Progenitor cell of endocrine pancreas (in vitro differentiated cells): ENCODE measurements around the gene NARF. TPM values are rescaled to one million over a fixed set of nuclear protein-coding genes. Genes with fewer than 3 reads are reported as not detected.
A peak's percentile ranks its signal among the peaks of the same experiment; 100 is the strongest.

Experiments
- DNase-seq: peaks from one replicate; pipeline ENCODE4 v3.0.0; 2021; ENCODE audit warnings: low spot score; ENCODE audit not compliant: unreplicated experiment
- H3K27ac Mint-ChIP-seq: 2 replicates; pipeline ENCODE4 v1.8.0; 2021; ENCODE audit warnings: mild to moderate bottlenecking, moderate library complexity, mixed read lengths
- H3K27me3 Mint-ChIP-seq: 2 replicates; pipeline ENCODE4 v1.8.0; 2021; ENCODE audit warnings: mixed read lengths
- H3K36me3 Mint-ChIP-seq: 2 replicates; pipeline ENCODE4 v1.8.0; 2022; ENCODE audit warnings: mixed read lengths; ENCODE audit not compliant: insufficient read depth
- H3K4me1 Mint-ChIP-seq: 2 replicates; pipeline ENCODE4 v1.8.0; 2021; ENCODE audit warnings: low read depth, mixed read lengths
- H3K4me3 Mint-ChIP-seq: 2 replicates; pipeline ENCODE4 v1.8.0; 2021; ENCODE audit warnings: low read depth, mild to moderate bottlenecking, moderate library complexity, mixed read lengths
- H3K9me3 Mint-ChIP-seq: 2 replicates; pipeline ENCODE4 v1.8.0; 2021; ENCODE audit warnings: low read depth, mixed read lengths
- total RNA-seq: library from RNA; stranded (reverse); gene quantifications from 2 replicates; pipeline ENCODE4 v1.2.1, GENCODE V29; 2021
- TF ChIP-seq, protein P1 (sequence below): fragments of 200-600 bp; sonication (generic); IDR thresholded peaks from one replicate; pipeline ENCODE4 v1.5.0; 2021; ENCODE audit warnings: antibody characterized with exemption, mild to moderate bottlenecking; ENCODE audit not compliant: unreplicated experiment

Gene NARF
- total RNA-seq, 1 donor from 2014 or later, result 94.0 TPM

DNA sequence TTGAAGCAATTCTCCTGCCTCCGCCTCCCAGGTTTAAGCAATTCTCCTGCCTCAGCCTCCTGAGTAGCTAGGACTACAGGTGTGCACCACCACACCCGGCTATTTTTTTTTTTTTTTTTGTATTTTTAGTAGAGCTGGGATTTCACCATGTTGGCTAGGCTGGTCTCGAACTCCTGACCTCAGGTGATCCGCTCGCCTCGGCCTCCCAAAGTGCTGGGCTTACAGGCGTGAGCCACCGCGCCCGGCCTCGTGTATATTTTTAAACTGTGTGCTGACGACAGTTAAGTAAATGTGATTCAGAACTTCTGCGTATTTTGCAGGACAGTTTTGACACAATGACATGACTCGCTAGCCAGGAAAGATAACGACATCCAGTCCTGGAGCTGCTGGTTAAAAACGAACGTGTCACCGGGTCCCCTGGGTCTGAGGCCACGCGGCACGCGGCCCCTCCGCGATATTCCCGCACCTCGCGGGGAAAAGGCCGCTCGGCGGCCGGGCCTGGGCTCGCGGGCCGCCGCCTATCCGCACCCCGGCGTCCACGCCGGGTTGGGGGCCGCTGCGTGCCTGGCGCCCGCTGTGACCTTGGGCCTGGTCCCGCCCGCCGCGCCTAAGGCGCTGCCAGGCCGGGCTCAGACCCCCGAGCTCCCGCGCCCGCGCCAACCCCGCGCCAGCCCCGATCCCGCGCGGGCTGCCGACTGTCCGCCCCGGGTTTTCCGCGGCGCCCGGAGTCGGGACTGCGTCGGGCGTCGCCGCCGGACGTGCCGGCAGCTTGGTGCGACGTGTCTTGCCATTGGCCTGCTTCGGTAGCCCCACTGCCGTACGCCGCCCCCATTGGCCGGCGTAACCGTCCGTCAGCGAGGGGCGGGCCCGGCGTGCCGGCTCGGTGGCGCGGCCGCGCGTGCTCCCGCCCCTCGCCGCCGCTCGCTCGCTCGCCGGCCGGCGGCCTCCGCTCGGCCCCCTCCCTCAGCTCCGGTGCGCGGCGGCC lies 60.6 kb downstream of the NARF start, which contains the start of gene FOXK2:
FOXK2 (plus strand) TSS at position 907 of the 985 bp plus-strand sequence. CDS start 157 bp downstream, outside the sequence.
- peaks cover 12% of the 10 kb centered on the region for H3K4me1 Mint-ChIP-seq
- H3K4me3 Mint-ChIP-seq, result peak within 1 kb of the TSS; percentile 83
- H3K36me3 Mint-ChIP-seq, result peaks cover 4% of the 10 kb centered on the region
- peak; percentile 96 for DNase-seq
- H3K27ac Mint-ChIP-seq, result peak within 1 kb of the TSS; percentile 93
- no peaks in the 10 kb centered on the region for H3K27me3 Mint-ChIP-seq
- TF ChIP-seq, protein P1, sequence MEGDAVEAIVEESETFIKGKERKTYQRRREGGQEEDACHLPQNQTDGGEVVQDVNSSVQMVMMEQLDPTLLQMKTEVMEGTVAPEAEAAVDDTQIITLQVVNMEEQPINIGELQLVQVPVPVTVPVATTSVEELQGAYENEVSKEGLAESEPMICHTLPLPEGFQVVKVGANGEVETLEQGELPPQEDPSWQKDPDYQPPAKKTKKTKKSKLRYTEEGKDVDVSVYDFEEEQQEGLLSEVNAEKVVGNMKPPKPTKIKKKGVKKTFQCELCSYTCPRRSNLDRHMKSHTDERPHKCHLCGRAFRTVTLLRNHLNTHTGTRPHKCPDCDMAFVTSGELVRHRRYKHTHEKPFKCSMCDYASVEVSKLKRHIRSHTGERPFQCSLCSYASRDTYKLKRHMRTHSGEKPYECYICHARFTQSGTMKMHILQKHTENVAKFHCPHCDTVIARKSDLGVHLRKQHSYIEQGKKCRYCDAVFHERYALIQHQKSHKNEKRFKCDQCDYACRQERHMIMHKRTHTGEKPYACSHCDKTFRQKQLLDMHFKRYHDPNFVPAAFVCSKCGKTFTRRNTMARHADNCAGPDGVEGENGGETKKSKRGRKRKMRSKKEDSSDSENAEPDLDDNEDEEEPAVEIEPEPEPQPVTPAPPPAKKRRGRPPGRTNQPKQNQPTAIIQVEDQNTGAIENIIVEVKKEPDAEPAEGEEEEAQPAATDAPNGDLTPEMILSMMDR, result no peak
- no peaks in the 10 kb centered on the region for H3K9me3 Mint-ChIP-seq

GRCh38 chr17:82519971-82520903 lies 61.7 kb downstream of the NARF start:
- H3K4me1 Mint-ChIP-seq, result peaks cover 19% of the 10 kb centered on the region
- no peaks in the 10 kb centered on the region for H3K27me3 Mint-ChIP-seq
- peak overlapping the region; percentile 93 for H3K27ac Mint-ChIP-seq
- H3K4me3 Mint-ChIP-seq, result peak overlapping the region; percentile 83
- H3K36me3 Mint-ChIP-seq, result peaks cover 4% of the 10 kb centered on the region
- TF ChIP-seq, protein P1, result no peak
- DNase-seq, result no peak
- H3K9me3 Mint-ChIP-seq, result no peaks in the 10 kb centered on the region

DNA sequence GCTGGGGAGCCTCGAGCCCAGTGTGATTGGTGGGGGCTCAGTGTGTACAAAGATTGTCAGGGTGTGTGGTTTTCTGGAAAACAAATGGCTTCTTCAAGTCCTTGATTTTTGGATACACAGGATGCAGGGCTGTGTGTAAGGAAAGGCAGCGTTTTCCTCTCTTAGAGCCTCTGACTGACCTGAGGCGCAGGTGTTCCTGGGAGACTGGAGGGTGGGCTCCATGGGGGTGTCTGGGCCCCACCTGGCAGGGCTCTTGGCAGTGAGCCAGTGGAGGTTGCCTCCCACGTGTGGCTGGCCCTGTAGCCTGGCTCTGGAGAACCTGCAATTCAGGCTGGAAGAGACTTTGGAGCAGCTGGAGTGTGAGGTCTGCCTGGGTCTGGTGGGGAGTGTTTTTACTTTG lies 66.0 kb downstream of the NARF start:
- Mint-ChIP-seq H3K36me3 (peaks cover 4% of the 10 kb centered on the region), H3K27me3 (no peaks in the 10 kb centered on the region), H3K4me1 (peaks cover 38% of the 10 kb centered on the region), H3K9me3 (no peaks in the 10 kb centered on the region), H3K27ac (peak overlapping the region; percentile 76), H3K4me3 (no peak overlapping the region)
- DNase-seq, result no peak
- TF ChIP-seq, protein P1, result no peak

DNA sequence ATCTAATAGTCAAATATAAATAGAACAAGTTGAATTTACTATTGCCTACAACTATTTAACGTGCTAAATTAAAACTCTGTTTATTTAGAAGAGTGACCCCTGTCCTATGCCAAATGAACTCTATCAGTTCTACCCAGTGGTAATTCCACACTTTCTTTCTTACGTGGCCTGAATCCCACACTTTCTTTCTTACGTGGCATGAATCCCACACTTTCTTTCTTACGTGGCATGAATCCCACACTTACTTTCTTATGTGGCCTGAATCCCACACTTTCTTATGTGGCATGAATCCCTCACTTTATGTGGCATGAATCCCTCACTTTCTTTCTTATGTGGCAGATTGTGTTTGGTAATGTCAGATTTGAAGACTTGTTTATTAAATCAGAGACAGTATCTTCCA lies 67.2 kb downstream of the NARF start:
- peaks cover 41% of the 10 kb centered on the region for H3K4me1 Mint-ChIP-seq
- no peak overlapping the region for H3K27ac Mint-ChIP-seq
- no peak overlapping the region for H3K4me3 Mint-ChIP-seq
- H3K9me3 Mint-ChIP-seq, result no peaks in the 10 kb centered on the region
- TF ChIP-seq, protein P1, result no peak
- H3K36me3 Mint-ChIP-seq, result peaks cover 4% of the 10 kb centered on the region
- DNase-seq, result no peak
- no peaks in the 10 kb centered on the region for H3K27me3 Mint-ChIP-seq

DNA sequence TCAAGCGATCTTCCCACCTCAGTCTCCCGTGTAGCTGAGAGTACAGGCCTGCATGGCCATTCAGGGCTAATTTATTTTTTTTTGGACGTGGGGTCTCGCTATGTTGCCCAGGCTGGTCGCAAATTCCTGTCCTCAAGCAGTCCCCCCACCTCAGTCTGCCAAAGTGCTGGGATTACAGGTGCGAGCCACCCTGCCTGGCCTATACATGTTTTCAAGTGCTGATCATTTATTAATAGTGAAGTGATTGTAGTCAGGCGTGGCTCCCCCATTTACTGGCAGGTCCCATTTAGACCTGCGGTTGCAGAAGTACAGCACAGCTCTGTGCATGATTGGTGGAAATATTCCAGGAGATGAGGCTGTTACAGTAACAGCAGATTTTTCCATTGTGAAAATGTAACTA lies 69.4 kb downstream of the NARF start:
- Mint-ChIP-seq H3K27ac (peak overlapping the region; percentile 72), H3K9me3 (no peaks in the 10 kb centered on the region), H3K27me3 (no peaks in the 10 kb centered on the region), H3K36me3 (peaks cover 2% of the 10 kb centered on the region), H3K4me1 (peaks cover 41% of the 10 kb centered on the region), H3K4me3 (no peak overlapping the region)
- DNase-seq, result no peak
- TF ChIP-seq, protein P1, result no peak
